ENCODE data around the gene ARID1B. TPM values are rescaled to one million over a fixed set of nuclear protein-coding genes. Genes with fewer than 3 reads are reported as not detected.
A peak's percentile ranks its signal among the peaks of the same experiment; 100 is the strongest.

Gene ARID1B
- total and polyA plus RNA-seq, 2 of the 4 experiments (the other 2 are of a cell fraction) = 14.5 to 20.1 TPM

GRCh38 chr6:156866220-156867015 lies 89.2 kb downstream of the ARID1B start:
- Histone ChIP-seq H2AK9ac (replicated peaks; ENCODE audit: low read depth, low read length, poor library complexity) (no peak overlapping the region), H2BK15ac (ENCODE audit: low read depth, low read length) (no peak overlapping the region), H3K4ac (ENCODE audit: low read depth, low read length) (peak overlapping the region; percentile 9; the same call in 1 of the 2 replicates), H3K27ac (ENCODE audit: insufficient read depth, low read length) (peak overlapping the region; percentile 14; the same call in 1 of the 2 replicates), H3K9me3 (ENCODE audit: control insufficient read depth, insufficient read depth, low read length) (no peaks in the 10 kb centered on the region), H3K36me3 (ENCODE audit: control insufficient read depth, insufficient read depth, low read length) (no peaks in the 10 kb centered on the region), H3K4me1 (ENCODE audit: control insufficient read depth, insufficient read depth, low read length) (peaks cover 14% of the 10 kb centered on the region), H3K18ac (ENCODE audit: low read depth, low read length) (no peak overlapping the region), H2BK5ac (ENCODE audit: low read depth, low read length, poor library complexity, severe bottlenecking) (peak overlapping the region; percentile 16), H3K14ac (replicated peaks; ENCODE audit: low read depth, low read length) (0 out of 2 replicates have a peak overlapping the region, but pooled peaks have one; percentile 17), H3K4me3 (ENCODE audit: insufficient read depth, low read depth, low read length) (peak overlapping the region; percentile 20; the same call in 1 of the 2 replicates), H3K9ac (ENCODE audit: low read depth, low read length) (0 out of 2 replicates have a peak overlapping the region, but pooled peaks have one; percentile 0), H2BK120ac (ENCODE audit: low read depth, low read length) (no peak overlapping the region), H2BK20ac (ENCODE audit: low read depth, low read length) (no peak overlapping the region), H2AK5ac (ENCODE audit: low read depth, low read length) (no peak overlapping the region), H3K23ac (ENCODE audit: low read depth, low read length) (peak overlapping the region; percentile 6; the same call in 1 of the 2 replicates), H2AFZ (replicated peaks; ENCODE audit: low read length, poor library complexity) (no peak overlapping the region), H3K79me1 (ENCODE audit: low read depth in 1 of 2, low read length in 2 of 2) (peaks cover 42 to 70% of the 10 kb centered on the region in 2 experiments), H4K20me1 (ENCODE audit: insufficient read depth, low read length) (peaks cover 73% of the 10 kb centered on the region), H3K27me3 (ENCODE audit: control insufficient read depth, insufficient read depth, low read length) (no peaks in the 10 kb centered on the region), H3K9me1 (ENCODE audit: insufficient read depth, low read length) (peaks cover 26% of the 10 kb centered on the region), H4K5ac (ENCODE audit: low read depth, low read length) (no peak overlapping the region), H4K91ac (ENCODE audit: insufficient read depth, low read depth, low read length) (no peak overlapping the region), H3K4me2 (ENCODE audit: low read depth, low read length) (peak overlapping the region; percentile 90), H3K56ac (ENCODE audit: extremely low read depth, insufficient read depth, low read length) (no peak overlapping the region), H4K8ac (ENCODE audit: low read depth in 2 of 2, low read length in 2 of 2) (no peak overlapping the region)
- CTCF ChIA-PET = interaction anchor here (0.5 to 1.1 kb wide), 4 partner anchors 9 to 143 kb away, joined by 3 to 5 read pairs (median 4); no protein-coding TSS in a partner anchor
- BruUV-seq (replicated peaks) = no TSS peak
- dilution Hi-C loops (cut with HindIII; ENCODE audit: low sequenced_read_pairs, unreplicated experiment) (no loop called here), in situ Hi-C loops (cut with MboI; ENCODE audit: low sequenced_read_pairs) (no loop called here), intact Hi-C loops (cut with micrococcal nuclease) (no loop called here)
- TF ChIP-seq BHLHE40 (IDR thresholded peaks at IDR 0.05; ENCODE audit: low read depth, low read length) = no peak
- TF ChIP-seq MAZ (IDR thresholded peaks at IDR 0.05; ENCODE audit: borderline replicate concordance, low read depth, low read length) = no peak
- no peak for TF ChIP-seq CTCF (conservative IDR thresholded peaks at IDR 0.05; ENCODE audit: low read depth, low read length)
- TF ChIP-seq FOS (IDR thresholded peaks at IDR 0.05; ENCODE audit: low read depth, low read length) = peak; percentile 42; the same call in 1 of the 2 replicates
- TF ChIP-seq RCOR1 (IDR thresholded peaks at IDR 0.05; ENCODE audit: insufficient replicate concordance, low read length) = no peak
- TF ChIP-seq ELK1 (IDR thresholded peaks at IDR 0.05; ENCODE audit: borderline replicate concordance, low read depth, low read length) = no peak
- peak; percentile 45 for TF ChIP-seq MAFK (IDR thresholded peaks at IDR 0.05; ENCODE audit: low read depth, low read length)
- no peak for TF ChIP-seq POLR2A (IDR thresholded peaks at IDR 0.05; ENCODE audit: low read depth, low read length)
- TF ChIP-seq RFX5 (IDR thresholded peaks at IDR 0.05; ENCODE audit: low read depth, low read length) = no peak
- TF ChIP-seq CHD1 (IDR thresholded peaks at IDR 0.05; ENCODE audit: low read depth, low read length) = no peak
- ATAC-seq (ENCODE audit: low read depth) (peak; percentile 85), DNase-seq (peak; percentile 73)
- WGBS, 2 experiments (ENCODE audit: extremely low coverage in 2 of 2, insufficient read length in 1 of 2) = no CpG with 5 or more reads among the region's 10 CpGs
- POLR2A ChIA-PET (ENCODE audit: unreplicated experiment) = no interaction called here

Measured in IMR-90 (cell line).